Measurements from ENCODE around the gene NME3.

GRCh38 chr16:1819611-1820010 lies 48.3 kb upstream of the NME3 start:
- TF ChIP-seq CTCF (conservative IDR thresholded peaks at IDR 0.05; ENCODE audit: low read depth, low read length) (no peak), EZH2 (IDR thresholded peaks at IDR 0.05; ENCODE audit: low read length, unreplicated experiment) (no peak)
